Activated T-cell treated with anti-CD3 and anti-CD28 coated beads, Interleukin-2, amount 50 U/mL, for 24 hours (primary cell): ENCODE results near the gene PGAP3.

Source experiments
- DNase-seq: peaks from one replicate; pipeline ENCODE4 v3.0.0-alpha.2; 2020
- H3K27ac Mint-ChIP-seq: 2 replicates; pipeline ENCODE4 v1.8.0; 2020; ENCODE audit warnings: mild to moderate bottlenecking, mixed read lengths
- H3K27me3 Mint-ChIP-seq: 2 replicates; pipeline ENCODE4 v1.8.0; 2020; ENCODE audit warnings: mixed read lengths
- H3K36me3 Mint-ChIP-seq: 2 replicates; pipeline ENCODE4 v1.8.0; 2020; ENCODE audit warnings: low read depth, mixed read lengths
- H3K4me1 Mint-ChIP-seq: 2 replicates; pipeline ENCODE4 v1.8.0; 2020; ENCODE audit warnings: low read depth, mixed read lengths
- H3K4me3 Mint-ChIP-seq: 2 replicates; pipeline ENCODE4 v1.8.0; 2020; ENCODE audit warnings: mild to moderate bottlenecking, moderate library complexity, mixed read lengths
- H3K9me3 Mint-ChIP-seq: 2 replicates; pipeline ENCODE4 v1.8.0; 2020; ENCODE audit warnings: mixed read lengths

The PGAP3 gene

DNA sequence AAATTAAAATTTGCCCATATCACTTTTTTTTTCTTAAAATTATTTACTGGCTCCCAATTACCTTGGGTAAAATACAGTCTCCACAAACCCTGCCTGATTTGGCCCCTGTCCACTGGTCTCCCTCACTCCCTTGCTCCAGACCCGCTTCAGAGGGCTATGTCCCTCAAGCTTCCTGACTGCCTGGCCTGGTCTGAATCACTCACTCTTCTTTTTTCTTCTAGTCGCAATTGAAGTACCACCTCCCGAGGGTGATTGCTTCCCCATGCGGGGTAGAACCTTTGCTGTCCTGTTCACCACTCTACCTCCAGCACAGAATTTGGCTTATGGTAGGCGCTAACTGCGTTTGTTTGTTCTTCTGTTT, 598 bp upstream of the PGAP3 start:
- H3K27me3 Mint-ChIP-seq = no peaks in the 10 kb centered on the region
- H3K4me1 Mint-ChIP-seq = peaks cover 21% of the 10 kb centered on the region
- no peak for DNase-seq
- H3K27ac Mint-ChIP-seq = peak overlapping the region; percentile 98
- peak overlapping the region; percentile 96 for H3K4me3 Mint-ChIP-seq
- H3K9me3 Mint-ChIP-seq = no peaks in the 10 kb centered on the region
- peaks cover 22% of the 10 kb centered on the region for H3K36me3 Mint-ChIP-seq

DNA sequence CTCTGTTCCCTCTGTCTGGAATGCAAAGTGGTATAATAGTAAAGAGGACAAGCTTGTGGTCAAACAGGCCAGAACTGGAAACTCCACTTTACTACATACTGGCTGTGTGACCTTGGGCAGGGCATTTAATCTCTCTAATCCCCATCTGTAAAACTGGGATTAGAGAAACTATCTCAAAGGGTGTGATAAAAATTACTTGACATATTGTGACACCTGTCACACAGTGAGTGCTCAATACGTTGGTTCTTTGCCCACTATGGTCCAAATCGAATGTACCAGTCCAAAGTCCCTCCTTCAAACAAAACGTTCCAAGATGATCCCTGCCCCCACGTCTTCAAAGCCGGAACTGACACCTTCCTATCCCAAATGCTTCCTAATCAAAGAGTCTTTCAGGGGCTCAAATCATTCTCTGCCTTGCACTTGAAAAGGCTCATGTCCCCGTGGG, 734 bp downstream of the PGAP3 start:
- peak overlapping the region; percentile 96 for H3K4me3 Mint-ChIP-seq
- peak overlapping the region; percentile 98 for H3K27ac Mint-ChIP-seq
- peaks cover 32% of the 10 kb centered on the region for H3K36me3 Mint-ChIP-seq
- DNase-seq = no peak
- peaks cover 21% of the 10 kb centered on the region for H3K4me1 Mint-ChIP-seq
- H3K9me3 Mint-ChIP-seq = no peaks in the 10 kb centered on the region
- no peaks in the 10 kb centered on the region for H3K27me3 Mint-ChIP-seq

DNA sequence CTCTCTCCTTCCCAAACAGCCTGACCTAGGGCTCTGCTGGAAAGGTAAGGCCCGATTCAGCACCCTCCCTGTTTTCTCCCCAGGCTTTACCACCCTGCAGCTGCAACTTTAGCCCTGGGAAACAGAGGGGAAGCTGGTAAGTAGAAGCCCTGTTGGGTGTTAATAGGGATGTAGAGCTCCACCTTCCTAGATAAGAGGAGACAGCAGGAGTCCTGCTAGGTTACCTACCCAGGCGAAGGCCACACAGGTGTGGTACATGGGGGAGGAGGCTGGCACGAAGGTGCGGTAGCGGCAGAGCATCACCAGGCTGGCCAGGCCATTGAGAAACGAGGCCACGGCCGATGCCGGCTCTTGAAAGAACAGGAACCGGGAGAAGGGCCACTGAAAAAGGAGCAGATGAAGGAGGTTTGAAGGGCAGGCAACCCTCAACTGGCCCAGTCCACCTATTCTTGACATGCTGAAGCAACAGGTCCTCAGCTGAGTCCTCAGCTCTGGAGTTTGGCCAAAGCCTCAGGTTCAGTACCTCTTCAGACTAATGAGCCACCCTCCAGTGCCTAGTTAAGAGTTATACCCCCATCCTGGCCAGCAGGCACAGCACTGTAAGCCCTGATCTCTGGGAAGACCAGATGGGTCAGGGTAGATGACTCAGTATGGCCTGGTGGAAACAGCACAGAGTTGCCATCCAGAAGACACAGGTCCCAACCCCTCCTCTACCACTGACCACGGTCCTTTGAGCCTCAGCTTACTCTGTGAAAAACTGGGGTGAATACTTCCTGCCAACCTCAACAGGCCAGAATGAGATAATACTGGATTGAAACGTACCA, 3.3 kb downstream of the PGAP3 start:
- H3K36me3 Mint-ChIP-seq = peaks cover 42% of the 10 kb centered on the region
- peaks cover 38% of the 10 kb centered on the region for H3K4me1 Mint-ChIP-seq
- H3K9me3 Mint-ChIP-seq = no peaks in the 10 kb centered on the region
- DNase-seq = no peak
- H3K27ac Mint-ChIP-seq = no peak overlapping the region
- no peaks in the 10 kb centered on the region for H3K27me3 Mint-ChIP-seq
- no peak overlapping the region for H3K4me3 Mint-ChIP-seq

DNA sequence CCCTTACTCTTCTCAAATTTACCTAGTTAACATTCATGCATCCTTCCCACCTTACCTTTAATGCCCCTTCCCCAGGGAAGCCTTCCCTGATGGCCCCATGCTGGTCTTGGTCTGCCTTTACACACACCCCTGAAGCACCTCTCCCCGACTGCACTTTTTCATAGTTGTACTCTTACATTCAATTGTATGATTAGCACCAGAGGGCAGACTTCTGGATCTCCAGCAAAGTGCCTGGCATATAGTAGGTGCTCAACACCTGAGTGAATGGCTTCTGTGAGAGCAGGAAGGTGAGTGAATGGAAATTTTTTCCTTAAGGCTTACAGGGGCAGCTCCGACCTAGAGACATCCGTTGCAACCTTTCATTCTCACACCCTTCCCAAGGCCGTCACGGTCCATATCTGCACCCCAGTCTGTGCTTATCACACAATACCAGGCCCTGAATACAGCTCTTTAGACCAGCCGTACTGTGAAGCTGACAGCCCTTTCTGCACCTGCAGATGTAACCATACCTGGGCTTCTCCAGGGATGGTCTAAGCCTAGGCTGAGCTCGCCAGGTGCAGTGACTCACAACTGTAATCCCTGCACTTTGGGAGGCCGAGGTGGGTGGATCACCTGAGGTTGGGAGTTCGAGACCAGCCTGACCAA, 4.4 kb downstream of the PGAP3 start:
- H3K36me3 Mint-ChIP-seq = peaks cover 42% of the 10 kb centered on the region

DNA sequence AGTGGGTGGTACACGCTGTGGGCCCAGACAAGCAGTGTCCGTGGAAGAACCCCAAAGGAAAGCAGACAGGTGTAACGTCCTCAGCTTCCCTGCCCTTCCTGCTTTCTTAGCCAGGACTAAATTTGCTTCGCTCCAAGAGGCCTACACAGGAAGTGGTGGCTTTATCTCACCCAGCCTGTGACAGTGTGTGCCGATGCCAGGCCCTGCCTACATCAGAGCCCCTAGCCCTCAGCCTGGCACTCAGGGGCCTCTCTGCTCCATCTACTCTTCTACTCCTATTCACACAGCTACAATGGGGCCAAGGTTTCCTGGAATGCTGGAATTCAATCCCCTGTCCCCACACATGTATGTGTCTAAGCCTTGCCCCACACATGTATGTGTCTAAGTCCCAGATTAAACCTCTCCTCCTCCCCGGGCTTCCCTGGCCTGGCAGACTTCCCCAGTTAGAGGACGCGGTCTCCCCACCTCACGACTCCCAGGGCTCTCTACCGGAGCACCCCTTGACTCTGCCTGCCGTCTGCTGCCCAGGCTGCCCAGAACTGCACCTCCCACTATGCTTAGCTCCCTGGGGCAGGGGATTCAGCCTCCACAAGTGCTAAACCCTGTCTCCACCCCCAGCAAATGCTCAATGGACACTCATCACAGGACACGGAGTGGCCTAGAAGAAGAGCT, 8.2 kb downstream of the PGAP3 start:
- Mint-ChIP-seq H3K4me1 (peaks cover 58% of the 10 kb centered on the region), H3K9me3 (no peaks in the 10 kb centered on the region), H3K27me3 (no peaks in the 10 kb centered on the region), H3K4me3 (no peak overlapping the region), H3K27ac (peak overlapping the region; percentile 85), H3K36me3 (peaks cover 35% of the 10 kb centered on the region)
- peak; percentile 63 for DNase-seq

More for the DNA sequence above, 4.4 kb downstream of the PGAP3 start:
- Mint-ChIP-seq H3K27me3 (no peaks in the 10 kb centered on the region), H3K4me3 (no peak overlapping the region), H3K27ac (no peak overlapping the region), H3K9me3 (no peaks in the 10 kb centered on the region), H3K4me1 (peaks cover 40% of the 10 kb centered on the region)
- DNase-seq = no peak

DNA sequence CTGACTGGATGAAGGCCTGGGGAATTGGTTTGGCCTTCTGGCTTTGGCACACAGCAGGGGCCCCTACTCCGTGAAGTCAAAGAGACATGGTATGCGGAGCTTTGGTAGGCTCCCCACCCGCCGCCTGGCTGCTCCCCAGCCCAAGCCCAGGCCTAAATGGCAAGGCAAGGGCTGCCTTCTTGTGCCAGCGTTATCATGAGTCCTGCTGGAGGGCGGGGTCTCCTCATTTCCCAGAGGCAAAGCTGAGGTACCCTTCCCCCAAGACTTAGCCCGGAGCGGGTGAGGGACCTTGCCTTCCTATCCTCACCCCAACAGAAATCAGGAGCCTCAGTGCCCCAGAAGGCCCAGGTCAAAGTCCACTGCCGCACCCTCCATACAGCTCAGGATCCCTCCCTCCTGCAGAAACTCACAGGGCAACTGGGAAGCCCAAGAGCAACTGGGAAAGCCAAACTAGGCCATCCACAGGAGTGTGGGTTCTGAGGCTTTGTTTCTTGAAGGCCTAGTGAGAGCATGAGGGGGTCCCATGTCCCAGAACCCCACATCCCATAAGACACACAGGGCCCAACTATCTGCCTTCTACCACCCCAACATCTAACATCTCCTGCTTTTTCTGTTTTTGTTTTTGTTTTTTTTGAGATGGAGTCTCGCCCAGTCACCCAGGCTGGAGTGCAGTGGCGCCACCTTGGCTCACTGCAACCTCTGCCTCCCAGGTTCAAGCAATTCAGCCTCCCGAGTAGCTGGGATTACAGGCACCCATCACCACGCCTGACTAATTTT, 9.3 kb downstream of the PGAP3 start:
- Mint-ChIP-seq H3K9me3 (no peaks in the 10 kb centered on the region), H3K36me3 (peaks cover 29% of the 10 kb centered on the region), H3K27ac (peak overlapping the region; percentile 85), H3K4me1 (peaks cover 58% of the 10 kb centered on the region), H3K4me3 (no peak overlapping the region), H3K27me3 (no peaks in the 10 kb centered on the region)
- no peak for DNase-seq

DNA sequence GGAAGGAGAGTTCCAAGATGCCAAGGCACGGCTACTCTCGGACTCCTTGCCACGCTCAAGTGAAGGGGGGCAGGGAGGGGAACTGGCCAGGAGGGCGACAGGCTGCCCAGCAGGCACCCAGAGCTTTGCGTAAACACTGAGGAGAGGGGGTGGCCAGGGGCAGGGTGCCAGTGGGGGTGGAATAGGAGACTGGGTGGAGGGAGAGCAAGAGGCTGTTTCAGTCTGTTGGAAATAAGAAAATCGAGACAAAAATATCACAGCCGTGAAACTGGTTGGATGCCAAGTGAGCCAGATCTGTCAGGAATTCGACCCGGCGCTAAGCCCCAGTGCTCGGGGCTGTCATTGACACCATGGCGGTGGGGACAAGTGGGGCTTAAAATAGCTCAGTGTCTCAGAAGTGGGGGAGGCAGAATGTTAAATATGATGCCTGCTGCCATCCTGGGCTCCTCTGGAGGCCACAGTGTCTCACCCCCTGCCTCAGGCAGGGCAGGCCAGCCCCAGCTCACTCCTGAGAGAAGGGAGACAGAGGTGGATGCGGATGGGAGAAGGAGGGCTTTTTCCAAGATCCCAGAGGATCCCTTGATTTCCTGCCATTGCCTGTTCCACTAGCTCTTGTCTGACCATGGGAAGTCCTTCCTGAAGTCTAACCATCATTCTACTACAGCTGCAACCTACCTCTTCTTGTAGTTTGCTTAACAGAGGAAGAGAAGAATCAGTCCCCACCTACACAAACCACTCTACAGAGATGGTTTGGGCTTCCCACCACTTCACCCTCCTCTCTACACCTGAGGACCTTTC, 10.1 kb downstream of the PGAP3 start:
- H3K27me3 Mint-ChIP-seq = no peaks in the 10 kb centered on the region
- H3K9me3 Mint-ChIP-seq = no peaks in the 10 kb centered on the region
- peaks cover 23% of the 10 kb centered on the region for H3K36me3 Mint-ChIP-seq
- H3K27ac Mint-ChIP-seq = peak overlapping the region; percentile 69
- no peak overlapping the region for H3K4me3 Mint-ChIP-seq
- no peak for DNase-seq
- H3K4me1 Mint-ChIP-seq = peaks cover 58% of the 10 kb centered on the region

DNA sequence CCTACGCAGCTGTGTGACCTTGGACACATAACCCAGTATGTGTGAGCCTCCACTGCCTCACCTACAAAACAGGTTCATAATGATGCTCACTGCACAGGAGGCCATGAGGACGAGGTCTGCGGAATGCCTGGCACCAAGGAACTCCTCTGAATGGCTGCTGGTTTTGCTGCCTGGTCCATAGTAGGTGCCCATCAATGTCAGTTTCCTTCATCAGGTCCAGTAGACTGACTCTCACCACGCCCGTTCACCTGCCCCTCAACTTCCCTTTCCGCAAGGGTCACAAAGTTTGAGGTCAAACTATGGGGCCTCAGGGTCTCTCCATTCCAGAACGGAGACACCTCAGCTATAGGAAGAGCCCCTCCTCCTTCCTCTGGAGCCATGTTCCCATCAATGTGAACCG, 10.8 kb downstream of the PGAP3 start:
- peaks cover 59% of the 10 kb centered on the region for H3K4me1 Mint-ChIP-seq

DNA sequence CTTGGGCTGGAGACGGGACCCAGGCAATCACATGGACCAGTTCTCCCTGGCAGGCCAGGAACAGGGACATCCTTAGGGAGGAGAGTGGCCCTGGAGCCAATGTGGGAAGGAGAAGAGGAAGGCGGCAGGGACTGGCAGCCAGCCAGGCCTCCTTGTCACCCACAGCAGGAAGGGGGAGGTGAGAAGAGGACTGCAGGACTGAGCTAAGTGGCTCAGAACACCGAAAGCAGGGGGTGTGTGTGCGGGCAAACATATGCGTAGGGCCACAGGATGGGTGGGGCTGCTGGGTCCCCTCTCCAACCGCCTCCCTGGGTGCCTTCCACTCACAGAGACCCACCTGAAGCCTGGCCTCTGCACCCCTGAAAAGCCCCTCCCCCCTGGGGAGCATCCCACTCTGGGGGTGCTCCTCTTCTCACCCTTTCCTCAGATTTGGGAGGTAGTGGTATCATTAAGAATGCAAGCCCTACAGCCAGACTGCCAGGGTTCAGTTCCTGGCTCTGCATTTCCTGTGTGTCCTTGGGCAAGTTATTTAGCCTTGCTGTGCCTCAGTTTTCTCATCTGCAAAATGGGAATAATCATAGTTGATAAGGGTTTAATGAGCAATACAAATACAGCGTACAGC, 11.5 kb downstream of the PGAP3 start:
- H3K4me3 Mint-ChIP-seq = no peak overlapping the region
- no peaks in the 10 kb centered on the region for H3K9me3 Mint-ChIP-seq
- H3K27me3 Mint-ChIP-seq = peaks cover 2% of the 10 kb centered on the region
- H3K4me1 Mint-ChIP-seq = peaks cover 64% of the 10 kb centered on the region
- H3K27ac Mint-ChIP-seq = peak overlapping the region; percentile 67
- H3K36me3 Mint-ChIP-seq = peaks cover 18% of the 10 kb centered on the region
- DNase-seq = peak; percentile 58

More for the DNA sequence above, 10.8 kb downstream of the PGAP3 start:
- no peaks in the 10 kb centered on the region for H3K27me3 Mint-ChIP-seq
- DNase-seq = no peak
- no peak overlapping the region for H3K4me3 Mint-ChIP-seq
- H3K36me3 Mint-ChIP-seq = peaks cover 18% of the 10 kb centered on the region
- no peak overlapping the region for H3K27ac Mint-ChIP-seq
- no peaks in the 10 kb centered on the region for H3K9me3 Mint-ChIP-seq

DNA sequence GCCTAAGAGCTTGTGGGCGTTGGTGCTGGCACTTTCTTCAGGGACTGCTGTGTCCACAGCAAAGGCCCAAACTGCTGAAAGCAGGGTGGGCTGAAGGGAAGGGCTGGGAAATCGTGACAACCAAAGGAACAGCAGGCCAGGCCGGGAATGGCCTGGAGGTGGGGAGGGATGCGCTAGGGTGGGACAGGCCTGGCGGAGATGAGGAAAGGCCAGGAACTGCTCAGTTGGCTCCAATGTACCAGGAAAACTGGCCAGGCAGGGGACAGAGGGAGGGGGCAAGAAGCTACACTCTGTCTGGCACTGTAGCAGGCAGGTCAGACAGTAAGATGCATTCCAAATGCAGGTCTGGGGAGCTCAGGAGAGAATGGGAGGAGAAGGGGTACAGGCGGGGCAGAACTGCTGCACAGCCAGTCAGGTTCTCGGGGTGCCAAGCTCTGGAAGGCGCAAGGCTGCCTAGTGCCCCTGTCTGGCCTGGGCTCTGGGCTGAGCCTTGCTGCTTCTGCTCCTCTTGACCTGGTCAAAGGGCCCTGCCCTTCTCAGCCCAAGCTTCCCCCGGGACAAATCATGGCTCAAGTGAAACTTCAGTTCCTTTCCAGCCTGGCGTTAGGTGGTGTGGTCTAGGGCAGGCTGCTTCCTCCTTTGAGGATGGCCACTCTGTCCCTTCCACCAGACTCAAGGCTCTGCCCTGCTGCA, 12.3 kb downstream of the PGAP3 start:
- peak overlapping the region; percentile 67 for H3K27ac Mint-ChIP-seq

DNA sequence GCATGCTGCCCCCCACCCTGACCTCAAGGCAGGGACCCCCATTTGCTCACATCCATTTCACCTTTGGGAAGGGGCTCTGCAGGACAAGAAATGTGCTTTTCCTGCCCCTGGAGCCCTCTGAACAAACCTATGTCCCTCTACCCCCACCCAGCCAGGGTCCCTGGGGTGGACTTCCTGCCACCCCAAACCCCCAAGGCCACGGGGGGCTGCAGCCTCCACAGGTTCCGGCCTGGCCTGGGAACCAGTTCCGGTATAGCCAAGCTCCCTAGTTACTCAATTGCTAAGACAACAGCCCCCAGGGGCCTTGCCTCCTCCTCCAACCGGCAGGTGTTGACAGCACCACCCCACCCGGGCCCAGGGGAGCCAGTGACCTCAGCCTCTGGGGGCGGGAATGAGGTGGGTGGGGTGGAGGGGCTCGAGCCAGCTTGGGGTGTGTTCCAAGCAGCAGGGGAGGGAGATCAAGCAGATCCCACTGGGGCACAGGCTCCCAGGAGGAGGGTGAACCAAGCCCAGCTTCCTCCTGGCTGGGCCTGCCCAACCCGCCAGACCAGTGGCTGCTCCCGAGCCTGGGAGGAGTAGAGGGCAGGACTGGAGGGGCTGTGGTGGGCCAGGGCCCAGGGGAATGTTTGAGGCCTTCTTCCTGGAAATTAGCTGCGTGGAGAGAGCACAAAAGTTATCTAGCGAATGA, 13.0 kb downstream of the PGAP3 start:
- H3K4me1 Mint-ChIP-seq = peaks cover 50% of the 10 kb centered on the region

More for the DNA sequence above, 12.3 kb downstream of the PGAP3 start:
- peaks cover 57% of the 10 kb centered on the region for H3K4me1 Mint-ChIP-seq
- no peak for DNase-seq
- peaks cover 9% of the 10 kb centered on the region for H3K27me3 Mint-ChIP-seq
- H3K9me3 Mint-ChIP-seq = no peaks in the 10 kb centered on the region
- peaks cover 11% of the 10 kb centered on the region for H3K36me3 Mint-ChIP-seq
- no peak overlapping the region for H3K4me3 Mint-ChIP-seq

DNA sequence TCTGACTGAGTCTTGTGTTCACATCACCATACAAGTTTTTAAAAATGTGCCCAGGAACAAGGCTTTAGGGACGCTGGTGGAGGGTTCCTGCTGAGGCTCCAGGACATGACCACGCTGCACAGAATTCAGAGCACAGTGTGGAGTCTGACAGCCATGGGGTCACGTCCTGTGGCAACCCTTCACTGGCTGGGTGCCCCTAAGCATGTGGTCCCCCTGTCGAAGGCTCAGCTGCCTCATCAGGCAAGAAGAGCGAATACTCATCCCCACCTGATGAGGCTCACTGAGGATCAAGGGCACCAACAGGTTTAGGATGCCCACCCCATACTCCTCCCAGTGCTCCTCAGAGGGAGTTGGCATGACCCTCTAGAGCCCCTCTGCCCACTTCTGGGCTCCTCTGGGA, 13.7 kb downstream of the PGAP3 start:
- no peaks in the 10 kb centered on the region for H3K9me3 Mint-ChIP-seq
- peaks cover 43% of the 10 kb centered on the region for H3K4me1 Mint-ChIP-seq
- no peak overlapping the region for H3K27ac Mint-ChIP-seq
- H3K27me3 Mint-ChIP-seq = peaks cover 16% of the 10 kb centered on the region
- DNase-seq = no peak
- peaks cover 6% of the 10 kb centered on the region for H3K36me3 Mint-ChIP-seq
- H3K4me3 Mint-ChIP-seq = no peak overlapping the region

More for the DNA sequence above, 13.0 kb downstream of the PGAP3 start:
- Mint-ChIP-seq H3K4me3 (no peak overlapping the region), H3K9me3 (no peaks in the 10 kb centered on the region), H3K27me3 (peaks cover 12% of the 10 kb centered on the region), H3K36me3 (peaks cover 8% of the 10 kb centered on the region), H3K27ac (no peak overlapping the region)
- no peak for DNase-seq
